Tibial nerve (tissue), 4 donors: ENCODE results near the gene TTLL8.

Experiments
- CTCF ChIP-seq, 5 experiments: fragments of 200-600 bp in 3 of 5; fragments of 450-650 bp in 2 of 5; sonication (generic) in 3 of 5; IDR thresholded peaks; one replicate each; pipeline ENCODE4 v1.5.1; 2016 to 2019; ENCODE audit warnings: antibody characterized with exemption in 5 of 5, mild to moderate bottlenecking in 3 of 5, moderate library complexity in 2 of 5
- EP300 ChIP-seq, 2 donors: sonication (generic); formaldehyde crosslinking; IDR thresholded peaks; one replicate each; pipeline ENCODE4 v1.6.1; 2017; ENCODE audit warnings: antibody characterized with exemption in 2 of 2, mild to moderate bottlenecking in 1 of 2
- POLR2A ChIP-seq, 2 donors: fragments of 450-650 bp; IDR thresholded peaks; one replicate each; pipeline ENCODE4 v1.6.1; 2017; ENCODE audit warnings: antibody characterized with exemption in 2 of 2, mild to moderate bottlenecking in 2 of 2, moderate library complexity in 2 of 2

- TF ChIP-seq CTCF (IDR thresholded peaks at IDR 0.05) (no peak), POLR2A (IDR thresholded peaks at IDR 0.05) (no peak), EP300 (IDR thresholded peaks at IDR 0.05) (no peak)
Observed at GRCh38 chr22:50105208-50106100, 47.4 kb upstream of the TTLL8 start.
